ENCODE results near the gene HNMT. TPM values are rescaled to one million over a fixed set of nuclear protein-coding genes. Genes with fewer than 3 reads are reported as not detected.
"Not testable (repeated sequence)": the region's sequence is repeated elsewhere in the genome, so short reads cannot be mapped to it uniquely, and the experiment has no call there.

Gene HNMT
- total RNA-seq, 4 donors from 2014 or later, result 21.5 to 122 (median 60.4) TPM

GRCh38 chr2:138036522-138036921, 72.2 kb downstream of the HNMT start:
- no peak for DNase-seq
- no peak overlapping the region for H3K4me3 ChIP-seq
- H3K4me1 ChIP-seq, result no peaks in the 10 kb centered on the region
- intact Hi-C loops (cut with DNase I; ENCODE audit: low total_unique reads), result no loop called here
- H3K36me3 ChIP-seq, result no peaks in the 10 kb centered on the region
- no peak overlapping the region for H3K27ac ChIP-seq
- no peaks in the 10 kb centered on the region for H3K9me3 ChIP-seq
- TF ChIP-seq POLR2A (IDR thresholded peaks at IDR 0.05), result no peak
- TF ChIP-seq CTCF (IDR thresholded peaks at IDR 0.05), result no peak
- no peaks in the 10 kb centered on the region for H3K27me3 ChIP-seq

- no peak overlapping the region for H3K27ac ChIP-seq
- H3K9me3 ChIP-seq, result no peaks in the 10 kb centered on the region
- no peak overlapping the region for H3K4me3 ChIP-seq
- no peaks in the 10 kb centered on the region for H3K4me1 ChIP-seq
- DNase-seq, result no peak
- no peaks in the 10 kb centered on the region for H3K27me3 ChIP-seq
- intact Hi-C loops (cut with DNase I; ENCODE audit: low total_unique reads), result no loop called here
- no peak for TF ChIP-seq POLR2A (IDR thresholded peaks at IDR 0.05)
- no peak for TF ChIP-seq CTCF (IDR thresholded peaks at IDR 0.05)
- H3K36me3 ChIP-seq, result no peaks in the 10 kb centered on the region
Observed at GRCh38 chr2:138037090-138037489, 72.8 kb downstream of the HNMT start.

- DNase-seq, result no peak
- no peaks in the 10 kb centered on the region for H3K4me1 ChIP-seq
- no peak for TF ChIP-seq CTCF (IDR thresholded peaks at IDR 0.05)
- TF ChIP-seq POLR2A (IDR thresholded peaks at IDR 0.05), result no peak
- H3K27me3 ChIP-seq, result no peaks in the 10 kb centered on the region
- intact Hi-C loops (cut with DNase I; ENCODE audit: low total_unique reads), result no loop called here
- H3K4me3 ChIP-seq, result no peak overlapping the region
- no peaks in the 10 kb centered on the region for H3K36me3 ChIP-seq
- H3K9me3 ChIP-seq, result no peaks in the 10 kb centered on the region
- H3K27ac ChIP-seq, result no peak overlapping the region
Observed at GRCh38 chr2:138040616-138041015, 76.3 kb downstream of the HNMT start.

GRCh38 chr2:138042311-138042710, 78.0 kb downstream of the HNMT start:
- Histone ChIP-seq H3K9me3 (no peaks in the 10 kb centered on the region), H3K4me1 (no peaks in the 10 kb centered on the region), H3K27ac (no peak overlapping the region), H3K36me3 (no peaks in the 10 kb centered on the region), H3K27me3 (no peaks in the 10 kb centered on the region), H3K4me3 (no peak overlapping the region)
- intact Hi-C loops (cut with DNase I; ENCODE audit: low total_unique reads), result no loop called here
- no peak for DNase-seq
- TF ChIP-seq CTCF (IDR thresholded peaks at IDR 0.05) (no peak), POLR2A (IDR thresholded peaks at IDR 0.05) (no peak)

GRCh38 chr2:138043588-138043987, 79.3 kb downstream of the HNMT start:
- H3K4me1 ChIP-seq; H3K4me3 ChIP-seq; intact Hi-C loops (cut with DNase I; ENCODE audit: low total_unique reads); H3K9me3 ChIP-seq; H3K36me3 ChIP-seq; H3K27me3 ChIP-seq; H3K27ac ChIP-seq; DNase-seq: not testable (repeated sequence)

- Histone ChIP-seq H3K4me3 (no peak overlapping the region), H3K36me3 (no peaks in the 10 kb centered on the region), H3K27me3 (no peaks in the 10 kb centered on the region), H3K27ac (no peak overlapping the region), H3K9me3 (no peaks in the 10 kb centered on the region), H3K4me1 (no peaks in the 10 kb centered on the region)
- TF ChIP-seq POLR2A (IDR thresholded peaks at IDR 0.05) (no peak), CTCF (IDR thresholded peaks at IDR 0.05) (no peak)
- no peak for DNase-seq
- intact Hi-C loops (cut with DNase I; ENCODE audit: low total_unique reads), result no loop called here
Observed at GRCh38 chr2:138058427-138058826, 94.2 kb downstream of the HNMT start.
